GM18870 (cell line): Measurements from ENCODE around the gene C1RL.

Source experiments
- ATAC-seq: cut with Tn5 transposase; IDR thresholded peaks from one replicate; pipeline ENCODE4 v1.9.1; 2021; ENCODE audit warnings: moderate library complexity; ENCODE audit not compliant: unreplicated experiment

C1RL gene

DNA sequence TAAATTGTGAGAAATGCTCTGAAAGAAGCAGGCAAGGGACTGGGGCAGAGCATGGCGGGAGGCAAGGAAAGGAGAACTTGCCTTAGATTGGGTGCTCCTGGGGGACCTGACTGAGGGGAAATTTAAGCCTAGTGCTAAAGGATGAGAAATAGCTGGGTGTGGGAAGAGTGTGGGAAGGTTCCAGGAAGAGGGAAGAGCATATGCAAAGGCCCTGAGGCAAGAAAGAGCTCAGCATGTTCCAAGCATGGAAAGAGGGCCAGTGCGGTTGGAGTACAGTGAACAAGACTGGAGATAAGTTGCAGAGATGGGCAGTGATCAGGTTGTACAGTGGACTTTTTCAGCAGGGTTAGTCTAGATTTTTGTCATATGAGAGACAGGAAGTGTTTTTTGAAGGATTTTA, 30.2 kb upstream of the C1RL start:
- ATAC-seq = no peak

DNA sequence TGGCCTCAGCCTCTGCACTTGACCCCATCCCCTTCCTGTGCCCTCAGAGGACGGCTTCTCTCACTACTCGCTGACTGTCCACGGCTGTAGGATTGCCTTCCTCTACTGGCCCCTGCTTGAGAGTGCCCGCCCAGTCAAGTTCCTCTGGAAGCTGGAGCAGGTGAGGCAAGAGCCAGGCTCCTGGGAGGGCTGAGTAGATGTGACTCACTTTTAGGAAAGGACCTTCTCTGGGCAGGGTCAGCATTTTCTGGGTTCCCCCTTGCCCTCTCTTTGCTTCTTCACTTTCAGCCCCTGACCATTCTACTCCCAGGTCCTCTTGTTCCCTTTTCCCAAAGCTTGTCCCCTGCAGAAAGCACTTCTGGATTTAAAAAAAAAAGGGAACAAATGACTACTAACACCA, 28.9 kb upstream of the C1RL start:
- no peak for ATAC-seq

DNA sequence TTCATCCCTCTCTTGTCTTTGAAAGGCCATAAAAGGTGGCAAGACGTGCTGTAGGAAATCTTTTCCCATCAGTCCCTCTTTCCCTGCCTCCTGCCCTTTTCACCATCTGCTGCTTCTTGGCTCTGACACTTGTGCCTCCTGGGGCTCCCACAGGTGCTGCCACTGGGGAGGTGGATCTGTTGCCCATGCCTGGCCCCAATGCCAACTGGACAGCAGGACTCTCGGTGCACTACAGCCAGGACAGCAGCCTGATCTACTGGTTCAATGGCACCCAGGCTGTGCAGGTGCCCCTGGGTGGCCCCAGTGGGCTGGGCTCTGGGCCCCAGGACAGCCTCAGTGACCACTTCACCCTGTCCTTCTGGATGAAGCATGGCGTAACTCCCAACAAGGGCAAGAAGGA, 27.7 kb upstream of the C1RL start:
- no peak for ATAC-seq

DNA sequence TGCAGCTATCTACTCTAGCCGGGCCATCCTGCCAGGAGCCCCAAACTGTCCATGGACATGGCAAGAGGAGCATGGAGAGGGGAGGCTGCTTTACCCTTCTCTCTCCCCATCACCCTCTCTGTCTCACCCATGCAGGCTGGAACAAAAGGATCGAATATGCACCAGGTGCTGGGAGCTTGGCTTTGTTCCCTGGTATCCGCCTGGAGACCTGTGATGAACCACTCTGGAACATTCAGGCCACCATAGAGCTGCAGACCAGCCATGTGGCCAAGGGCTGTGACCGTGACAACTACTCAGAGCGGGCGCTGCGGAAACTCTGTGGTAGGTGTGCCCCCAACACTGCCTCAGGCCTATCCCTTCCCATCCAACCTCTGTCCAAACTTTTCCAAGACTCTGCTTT, 27.1 kb upstream of the C1RL start:
- ATAC-seq = no peak

DNA sequence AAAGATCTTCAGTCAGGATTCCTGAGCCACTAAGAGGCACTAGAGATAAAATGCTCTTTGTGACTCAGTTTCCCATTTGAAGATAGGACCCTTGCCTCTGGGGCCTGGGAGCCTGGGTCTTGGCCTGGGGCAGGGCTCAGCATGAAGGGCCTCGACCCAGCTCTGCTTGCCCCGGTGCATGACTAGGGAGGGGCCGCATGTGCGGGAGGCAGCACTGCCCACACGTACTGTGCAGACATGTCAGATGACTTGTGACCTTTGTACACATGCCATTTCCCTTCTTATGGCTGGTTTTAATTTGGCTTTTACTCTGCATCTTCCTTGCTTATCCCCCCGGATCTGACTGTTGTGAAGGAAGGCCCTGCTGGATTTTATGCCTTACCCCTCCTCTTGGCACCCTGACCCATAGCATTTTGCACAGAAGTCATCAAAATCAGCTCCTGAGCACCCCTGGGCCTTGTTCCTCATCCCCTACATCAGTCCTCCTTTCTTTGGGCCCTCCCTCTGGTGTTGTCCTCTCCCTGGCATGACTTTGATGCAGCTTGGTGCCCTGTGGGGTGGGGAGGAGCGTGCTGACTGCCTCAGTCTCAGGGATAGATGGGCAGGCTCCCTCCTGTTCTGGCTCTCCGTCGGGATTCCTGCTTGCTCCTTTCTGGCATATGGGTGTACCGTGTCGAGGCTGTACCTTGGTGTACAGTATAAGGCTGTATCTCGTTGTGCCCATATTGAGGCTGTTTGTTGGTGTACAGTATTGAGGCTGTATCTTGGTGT, 25.6 kb upstream of the C1RL start:
- ATAC-seq = no peak

DNA sequence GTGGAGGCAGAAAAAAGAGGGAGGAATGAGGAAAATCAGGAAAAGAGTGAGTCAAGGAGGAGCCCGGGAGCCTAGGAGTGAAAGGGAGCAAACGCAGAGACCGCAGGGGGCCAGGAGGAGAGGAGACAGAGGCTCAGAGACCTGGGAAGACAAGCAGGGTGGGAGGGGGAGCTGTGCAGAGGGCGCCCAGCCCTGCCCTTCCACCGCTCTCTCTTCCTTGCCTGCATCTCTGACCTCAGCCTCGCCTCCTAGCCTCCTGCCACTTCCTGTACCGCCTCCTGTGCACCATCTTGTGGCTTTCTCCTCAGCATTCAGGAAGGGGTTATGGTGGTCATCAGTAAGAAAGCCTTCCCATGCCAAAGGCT, 22.5 kb upstream of the C1RL start:
- no peak for ATAC-seq

DNA sequence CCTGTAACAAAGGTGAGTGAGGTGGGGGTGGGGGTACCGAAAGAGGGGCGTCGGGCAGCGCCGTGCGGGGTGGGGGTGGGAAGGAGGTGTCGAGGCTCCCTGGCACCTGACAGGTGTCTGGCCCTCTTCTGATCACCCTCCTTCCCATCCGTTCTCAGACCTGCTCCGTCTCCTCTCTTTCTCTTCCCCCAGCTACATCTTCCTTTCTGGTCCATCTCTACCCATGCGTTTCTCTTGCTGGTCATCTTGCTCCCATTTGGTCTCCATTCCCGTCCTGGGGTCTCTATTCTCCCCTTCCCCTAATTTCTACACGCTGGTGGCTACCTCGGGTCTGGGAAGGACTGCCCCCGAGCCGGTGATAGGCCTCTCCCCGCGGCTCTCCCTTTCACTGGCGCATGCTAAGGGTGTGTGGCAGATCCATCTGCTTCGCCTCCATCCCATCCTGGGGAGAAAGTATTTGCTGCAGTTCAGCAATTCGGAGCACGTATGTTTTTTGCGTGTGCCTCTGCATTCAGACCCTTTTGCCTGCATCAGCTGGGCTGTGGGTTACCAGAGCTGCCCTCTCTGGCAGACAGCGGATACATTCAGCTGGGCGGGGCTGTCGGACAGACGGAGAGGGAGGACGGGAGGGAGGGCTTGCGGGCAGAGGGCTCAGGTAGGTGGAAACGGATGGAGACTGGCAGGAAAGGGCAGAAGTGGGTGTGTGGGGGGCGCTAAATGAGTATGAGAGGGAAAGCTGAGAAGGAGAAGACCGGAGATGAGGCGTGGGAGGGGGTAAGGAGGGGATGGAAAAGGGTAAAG, 21.9 kb upstream of the C1RL start:
- no peak for ATAC-seq

DNA sequence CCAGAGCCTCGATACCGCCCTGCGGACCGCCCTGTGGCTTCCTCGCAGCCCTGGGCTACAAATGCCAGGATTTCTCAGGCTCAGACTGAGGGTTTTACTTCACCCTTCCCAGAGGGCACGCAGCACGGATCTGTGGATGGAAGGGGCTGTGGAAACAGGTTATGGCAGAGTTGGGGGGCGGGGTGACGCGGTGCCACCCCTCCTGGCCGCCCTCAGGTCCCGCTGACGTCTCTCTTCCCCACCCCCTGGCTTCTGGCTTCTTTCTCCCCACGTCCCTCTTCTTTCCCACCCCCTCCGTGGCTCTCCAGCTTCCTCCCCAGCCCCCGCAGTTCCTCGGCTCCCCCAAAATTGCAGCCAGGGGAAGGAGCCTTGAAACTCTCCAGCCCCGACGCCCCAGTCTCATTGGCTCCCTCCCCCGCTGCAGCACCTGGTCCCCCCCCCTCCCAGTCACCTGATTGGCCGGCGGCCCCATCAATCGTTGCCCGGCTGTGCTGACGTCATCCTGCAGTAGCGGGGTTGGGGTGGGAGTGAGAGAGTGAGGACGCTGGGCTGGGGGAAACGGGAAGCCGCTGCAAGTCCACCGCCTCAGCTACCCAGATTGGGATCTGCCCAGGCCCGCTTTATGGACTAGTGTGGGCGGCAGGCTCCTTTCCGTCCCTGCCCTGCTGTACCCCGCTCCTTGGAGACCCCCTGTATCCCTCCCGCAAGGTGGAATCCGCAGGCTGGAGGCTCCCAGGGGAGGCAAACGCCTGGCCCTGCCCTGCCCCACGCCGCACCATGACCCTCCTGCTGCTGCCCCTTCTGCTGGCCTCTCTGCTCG, 21.1 kb upstream of the C1RL start, which contains the start of gene CLSTN3:
CLSTN3 (plus strand) TSS at position 500 of the 820 bp plus-strand sequence; CDS start at position 778, 278 bp downstream.
- ATAC-seq = no peak

DNA sequence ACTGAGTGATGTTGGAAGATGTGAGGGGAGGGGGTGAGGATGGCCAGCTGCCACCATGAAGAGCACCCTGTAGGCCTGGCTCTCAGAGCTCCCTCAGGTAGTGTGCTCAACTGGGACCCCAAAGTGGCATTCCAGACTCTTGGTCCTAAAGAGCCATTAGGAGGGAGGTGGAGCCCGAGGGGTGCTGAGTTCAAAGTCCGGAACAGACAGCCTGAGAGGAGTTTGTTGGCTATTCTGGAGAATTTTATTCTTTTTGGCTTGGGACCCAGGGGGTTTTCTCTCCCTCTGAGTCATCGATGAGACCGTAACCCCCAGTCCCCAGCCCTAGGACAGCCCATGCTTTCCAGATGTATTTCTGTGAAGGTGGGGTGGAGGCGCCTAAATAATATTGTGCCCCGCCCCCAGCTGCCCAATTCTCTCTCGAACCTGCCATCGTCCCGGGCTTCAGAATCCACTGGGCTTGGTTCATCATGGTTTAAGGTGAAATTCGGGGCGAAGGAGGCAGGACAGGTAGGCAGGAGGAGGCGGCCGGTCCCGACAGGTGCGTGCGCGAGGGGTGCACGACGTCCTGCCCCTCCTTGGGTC, 20.4 kb upstream of the C1RL start:
- no peak for ATAC-seq

DNA sequence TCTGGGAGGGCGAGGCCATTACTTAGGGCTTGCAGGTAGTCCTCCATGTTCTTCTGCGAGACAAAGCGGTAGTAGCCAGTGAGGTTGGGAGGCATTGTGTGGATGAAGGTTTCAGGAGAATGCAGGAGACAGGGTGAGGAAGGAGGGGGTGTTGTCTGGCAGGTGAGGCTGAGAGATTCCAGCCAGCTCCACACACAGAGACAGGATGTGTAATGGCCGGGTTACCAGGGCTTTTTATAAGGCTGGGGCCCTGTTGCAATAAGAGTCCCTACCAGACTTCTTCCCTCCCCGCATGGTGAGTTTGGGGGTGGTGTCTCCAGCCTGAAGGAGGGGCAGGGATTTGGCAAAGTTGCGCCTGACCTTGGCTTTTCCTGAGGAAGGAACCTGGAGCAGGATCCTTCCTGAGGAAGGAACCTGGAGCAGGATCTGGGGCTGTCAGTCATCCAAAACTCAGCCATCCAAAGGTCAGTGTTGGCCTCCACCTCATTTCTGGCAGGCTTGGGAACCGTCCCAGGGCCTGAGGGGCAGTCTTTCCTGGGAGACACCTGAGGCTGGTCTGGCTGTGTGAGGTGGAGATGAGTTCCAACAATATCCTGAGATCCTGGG, 19.8 kb upstream of the C1RL start, which contains the start of gene RBP5:
RBP5 (minus strand) TSS at position 209 of the 606 bp plus-strand sequence; CDS start at position 95, 114 bp downstream.
- no peak for ATAC-seq

DNA sequence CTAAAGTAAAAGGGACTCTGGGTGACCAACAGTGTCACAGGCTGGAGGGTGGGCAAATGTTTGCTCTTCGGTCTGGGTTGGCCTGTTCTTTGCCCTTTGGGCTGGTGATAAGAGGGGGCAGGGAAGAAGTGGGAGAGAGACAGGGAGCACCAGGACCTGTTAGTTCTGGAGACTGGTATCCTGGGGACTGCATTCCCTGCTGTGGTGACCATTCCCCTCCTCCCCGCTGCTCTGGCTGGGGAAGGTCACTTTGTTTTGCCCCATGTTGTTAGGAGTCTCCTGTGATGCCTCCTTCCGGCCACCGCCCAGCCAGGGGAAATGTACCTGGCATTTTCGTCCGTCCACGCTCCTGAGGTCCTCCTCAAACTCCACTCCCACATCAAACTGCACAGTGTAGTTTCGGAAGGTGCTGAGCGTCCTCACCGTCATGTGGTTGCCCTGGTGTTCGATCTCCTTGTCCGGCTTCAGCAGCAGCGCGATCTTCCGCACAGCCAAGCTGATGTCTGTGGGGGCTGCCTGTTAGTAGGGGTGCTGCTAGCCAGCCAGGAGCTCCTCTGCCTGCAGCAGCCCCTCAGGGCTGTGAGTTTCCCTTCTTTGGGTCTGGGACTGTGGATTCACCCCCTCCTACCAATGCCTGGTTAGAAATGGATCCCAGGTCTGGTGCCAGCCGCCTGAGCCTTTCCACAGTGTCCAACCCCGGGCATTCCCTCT, 19.1 kb upstream of the C1RL start:
- no peak for ATAC-seq

DNA sequence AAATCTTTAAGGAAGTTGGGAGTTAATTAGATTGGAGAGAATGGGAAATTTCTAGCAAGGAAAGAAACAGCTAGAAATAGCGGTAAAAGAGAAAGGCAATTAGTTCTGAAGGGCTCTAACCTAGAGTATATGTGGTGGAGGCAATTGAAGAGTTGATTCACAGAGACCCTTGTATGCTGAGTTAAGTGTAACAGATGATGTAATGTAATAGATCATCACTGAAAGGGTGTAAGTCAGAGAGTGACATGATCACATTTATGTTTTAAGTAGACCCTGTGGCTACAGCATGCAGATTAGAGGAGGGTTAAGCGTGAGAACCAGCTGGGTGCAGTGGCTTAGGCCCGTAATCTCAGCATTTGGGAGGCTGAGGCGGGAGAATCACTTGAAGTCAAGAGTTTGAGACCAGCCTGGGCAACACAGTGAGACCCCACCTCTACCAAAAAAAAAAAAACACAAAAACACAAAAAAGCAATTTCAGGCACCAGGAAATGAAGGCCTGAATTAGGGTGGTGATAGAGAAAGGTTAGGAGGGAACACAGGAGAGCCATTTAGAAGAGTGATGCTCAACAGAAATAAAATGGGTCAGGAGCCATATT, 16.7 kb upstream of the C1RL start:
- ATAC-seq = no peak

DNA sequence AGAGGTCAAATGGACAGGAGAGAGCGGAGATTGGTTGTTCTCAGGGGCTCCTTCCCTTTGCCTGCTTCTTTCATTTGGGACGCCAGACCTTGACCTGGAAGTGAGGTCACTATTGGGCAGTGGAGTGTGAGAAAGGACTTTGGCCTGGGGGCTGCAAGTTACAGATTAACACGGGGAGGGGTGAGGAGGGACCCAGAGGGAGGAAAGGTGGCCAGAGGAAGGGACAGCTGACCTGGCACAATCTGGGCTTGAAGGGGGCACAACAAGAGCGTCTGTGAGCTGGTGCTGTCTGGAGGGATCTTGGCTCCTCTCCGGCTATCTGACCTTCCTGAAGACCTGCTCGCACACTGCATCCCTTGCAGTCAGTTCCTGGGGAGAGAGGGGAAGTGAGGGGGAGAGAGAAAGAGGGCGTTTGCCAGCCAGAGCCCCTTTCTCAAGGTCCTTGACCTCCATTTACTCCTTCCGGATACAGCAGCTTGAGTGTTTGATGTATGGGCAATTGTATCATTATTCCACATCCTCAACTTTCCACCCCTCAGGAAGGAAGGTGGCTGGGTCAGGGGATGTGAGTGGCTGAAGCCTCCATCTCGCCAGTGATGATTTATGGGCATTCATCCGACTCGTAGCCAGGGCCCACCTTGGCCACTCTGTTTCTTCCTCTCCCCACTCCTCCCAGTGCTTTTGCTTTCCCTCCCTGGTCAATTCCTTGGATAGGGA, 14.9 kb upstream of the C1RL start:
- no peak for ATAC-seq

DNA sequence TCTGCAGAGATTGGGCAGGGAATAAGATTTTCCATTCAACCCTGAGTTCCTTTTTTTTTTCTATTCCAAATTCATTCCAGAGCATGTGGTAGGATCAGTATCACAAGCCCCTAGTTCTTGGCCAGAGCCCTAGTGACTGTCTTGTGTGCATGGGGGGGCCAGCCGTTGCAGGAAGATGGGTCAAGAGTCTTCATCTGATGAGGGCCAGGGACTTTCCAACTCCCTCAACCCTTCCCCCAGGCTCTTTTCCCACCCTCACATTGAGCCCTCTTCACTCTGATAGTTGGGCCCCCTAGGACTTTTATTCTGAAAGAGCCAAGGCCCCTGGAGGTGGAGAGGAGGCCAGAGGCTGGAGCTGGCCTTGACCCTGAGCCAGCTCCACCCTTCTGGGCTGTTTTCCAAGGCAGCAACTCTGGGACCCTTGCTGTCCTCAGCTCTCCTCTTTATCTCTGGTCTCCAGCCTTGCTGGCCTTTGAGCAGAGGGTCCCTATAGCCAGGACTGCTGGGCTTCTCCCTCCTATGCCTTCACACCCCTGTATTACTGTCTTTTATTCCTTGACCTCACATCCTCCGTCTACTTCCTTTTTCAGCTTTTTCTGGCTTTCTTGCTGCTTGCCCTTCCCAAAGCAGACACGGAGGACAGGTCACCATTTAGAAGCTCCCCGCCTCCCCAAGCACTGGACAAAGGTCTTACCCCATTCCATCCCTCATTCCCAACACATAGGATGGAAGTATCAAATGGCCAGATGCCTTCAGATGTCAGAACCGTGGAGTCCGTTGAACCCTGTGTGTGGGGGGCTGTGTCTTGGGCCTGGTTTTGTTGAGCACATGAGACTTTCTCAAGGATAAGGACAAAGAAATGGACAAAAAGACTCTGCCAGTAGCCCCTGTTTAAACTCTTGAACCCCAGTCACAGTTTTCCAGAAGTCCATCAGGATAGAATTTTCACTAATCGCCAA, 14.1 kb upstream of the C1RL start:
- ATAC-seq = no peak

DNA sequence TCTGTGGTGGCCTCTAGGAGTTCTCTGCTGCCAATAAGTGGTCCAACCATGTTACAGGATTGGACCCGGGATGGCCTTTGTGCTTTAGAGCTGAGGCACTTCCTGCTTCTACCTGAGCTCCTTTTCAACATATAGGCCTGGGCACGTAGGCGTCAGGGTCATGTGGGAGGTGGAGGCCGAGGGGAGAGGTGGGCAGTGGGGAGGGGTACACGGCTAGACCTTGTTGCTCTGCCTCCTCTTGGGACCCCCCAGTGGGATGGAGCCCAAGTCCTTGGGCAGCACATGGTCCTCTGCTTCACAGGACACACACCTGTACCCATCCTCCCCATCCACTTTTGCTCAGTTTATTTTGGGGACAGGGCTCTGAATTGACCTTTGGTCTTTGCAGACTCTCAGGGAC, 12.3 kb upstream of the C1RL start:
- ATAC-seq = no peak

DNA sequence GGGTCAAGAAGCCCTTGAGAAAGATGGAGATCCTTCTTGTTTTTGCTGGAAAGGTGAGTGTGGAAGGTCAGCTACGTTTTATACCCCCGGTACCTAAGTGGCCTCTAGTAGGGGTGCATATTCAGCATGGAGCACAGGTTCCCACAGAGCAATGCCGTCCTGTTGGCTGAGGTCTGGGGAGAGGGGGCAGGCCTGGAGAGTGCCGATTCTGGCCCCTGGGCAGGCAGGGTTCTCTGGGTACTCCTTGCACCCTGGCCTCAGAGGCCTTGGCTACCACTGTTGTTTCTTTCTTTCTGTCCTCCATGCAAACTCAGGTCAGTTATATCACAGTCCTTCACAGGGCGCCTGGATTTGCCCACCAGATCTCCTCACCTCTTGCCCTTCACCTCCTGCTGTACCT, 11.2 kb upstream of the C1RL start:
- ATAC-seq = no peak

DNA sequence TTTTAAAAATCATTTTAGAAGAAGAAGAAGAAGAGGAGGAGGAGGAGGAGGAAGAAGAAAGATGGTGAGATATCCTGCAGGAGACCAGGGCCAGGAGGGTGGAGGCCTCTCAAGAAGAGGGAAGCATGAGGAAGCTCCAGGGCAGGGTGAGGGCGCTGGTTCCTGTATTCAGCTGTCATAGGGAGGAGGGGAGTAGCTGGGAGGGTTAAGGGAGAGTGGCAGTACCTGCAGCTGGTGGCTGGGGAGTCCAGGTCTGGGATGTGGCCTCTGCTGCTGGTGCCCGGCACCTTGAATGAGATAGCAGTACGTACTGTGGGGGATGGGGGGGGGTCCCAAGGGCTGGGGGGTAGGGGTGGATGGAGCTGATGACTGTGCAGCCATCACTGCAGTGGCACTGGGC, 9.9 kb upstream of the C1RL start:
- no peak for ATAC-seq

DNA sequence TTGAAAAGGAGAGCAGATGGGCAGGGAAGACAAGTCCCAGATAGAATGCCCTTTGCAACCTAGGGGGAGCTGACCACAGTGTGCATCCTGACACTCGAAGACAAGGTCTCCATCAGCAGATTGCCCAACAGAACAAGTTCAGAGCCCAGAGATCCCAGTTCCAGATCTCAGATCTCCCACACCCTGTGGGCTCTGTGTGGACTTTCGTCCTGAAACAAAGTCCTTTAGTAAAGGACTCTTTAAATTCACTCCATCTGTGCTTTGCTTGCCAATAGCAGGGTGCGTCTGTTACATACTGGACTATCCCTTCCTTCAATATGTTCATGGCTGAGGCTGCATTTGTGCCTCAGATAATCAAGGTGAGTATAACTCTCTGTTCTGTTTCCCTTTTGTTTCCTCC, 8.7 kb upstream of the C1RL start:
- ATAC-seq = no peak
